ENCODE data around the gene ELOB. TPM values are rescaled to one million over a fixed set of nuclear protein-coding genes. Genes with fewer than 3 reads are reported as not detected.

The ELOB gene
- total RNA-seq, 1 donor from 2014 or later, result 336 TPM

- no peak for DNase-seq (ENCODE audit: low read depth, low spot score)
Measured at GRCh38 chr16:2783581-2784357, 6.7 kb upstream of the ELOB start.

- no peak for DNase-seq (ENCODE audit: low read depth, low spot score)
Measured at GRCh38 chr16:2782583-2783351, 5.7 kb upstream of the ELOB start.

- DNase-seq (ENCODE audit: low read depth, low spot score), result no peak
Measured at GRCh38 chr16:2779978-2780898, 3.2 kb upstream of the ELOB start.

GRCh38 chr16:2779151-2779920 is 2.3 kb upstream of the ELOB start:
- no peak for DNase-seq (ENCODE audit: low read depth, low spot score)

- DNase-seq (ENCODE audit: low read depth, low spot score), result no peak
Measured at GRCh38 chr16:2778630-2778958, 1.5 kb upstream of the ELOB start.

- DNase-seq (ENCODE audit: low read depth, low spot score), result no peak
Measured at GRCh38 chr16:2777903-2778629, 986 bp upstream of the ELOB start.

GRCh38 chr16:2776500-2777139 is 460 bp downstream of the ELOB start:
- no peak for DNase-seq (ENCODE audit: low read depth, low spot score)

- DNase-seq (ENCODE audit: low read depth, low spot score), result no peak
Measured at GRCh38 chr16:2775765-2776499, 1.1 kb downstream of the ELOB start.

- no peak for DNase-seq (ENCODE audit: low read depth, low spot score)
Measured at GRCh38 chr16:2775131-2775716, 1.9 kb downstream of the ELOB start.

GRCh38 chr16:2774161-2774891 is 2.8 kb downstream of the ELOB start:
- no peak for DNase-seq (ENCODE audit: low read depth, low spot score)

- DNase-seq (ENCODE audit: low read depth, low spot score), result no peak
Measured at GRCh38 chr16:2773188-2773968, 3.7 kb downstream of the ELOB start.

GRCh38 chr16:2771496-2772402 is 5.3 kb downstream of the ELOB start:
- no peak for DNase-seq (ENCODE audit: low read depth, low spot score)

- DNase-seq (ENCODE audit: low read depth, low spot score), result no peak
Measured at GRCh38 chr16:2770057-2770951, 6.8 kb downstream of the ELOB start.

- no peak for DNase-seq (ENCODE audit: low read depth, low spot score)
Measured at GRCh38 chr16:2769675-2770056, 7.4 kb downstream of the ELOB start.

- DNase-seq (ENCODE audit: low read depth, low spot score), result no peak
Measured at GRCh38 chr16:2769100-2769529, 8.0 kb downstream of the ELOB start.

Measured in pulmonary artery endothelial cell (primary cell).